ENCODE data around the gene CCDC106. TPM values are rescaled to one million over a fixed set of nuclear protein-coding genes. Genes with fewer than 3 reads are reported as not detected.
A peak's percentile ranks its signal among the peaks of the same experiment; 100 is the strongest.

The CCDC106 gene
- total RNA-seq, 1 donor from 2014 or later: 9.4 TPM

GRCh38 chr19:55649268-55650125 is 1.5 kb downstream of the CCDC106 start:
- no peak for FAIRE-seq

GRCh38 chr19:55650126-55650557 is 2.1 kb downstream of the CCDC106 start:
- FAIRE-seq: no peak
- DNase-seq (ENCODE audit: low spot score in 2 of 2): no peak

More at GRCh38 chr19:55649268-55650125, 1.5 kb downstream of the CCDC106 start:
- no peak for DNase-seq (ENCODE audit: low spot score in 2 of 2)

GRCh38 chr19:55650602-55651230 is 2.7 kb downstream of the CCDC106 start:
- DNase-seq (ENCODE audit: low spot score in 2 of 2) (no peak), FAIRE-seq (no peak)

DNA sequence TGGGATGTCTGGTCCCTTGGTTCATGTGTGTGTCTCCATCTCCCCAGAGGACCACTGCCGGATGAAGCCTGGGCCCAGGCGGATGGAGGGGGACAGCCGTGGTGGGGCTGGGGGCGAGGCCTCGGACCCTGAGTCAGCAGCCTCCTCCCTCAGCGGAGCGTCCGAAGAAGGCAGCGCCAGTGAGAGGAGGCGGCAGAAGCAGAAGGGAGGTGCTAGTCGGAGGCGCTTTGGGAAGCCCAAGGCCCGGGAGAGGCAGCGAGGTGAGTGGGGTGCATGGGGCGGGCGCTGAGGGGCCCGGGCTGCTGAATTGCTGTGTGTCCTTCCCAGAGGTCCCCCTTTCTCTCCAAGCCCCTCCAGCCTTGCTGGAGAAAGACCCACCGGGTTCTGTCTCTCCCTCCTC is 3.2 kb downstream of the CCDC106 start:
- FAIRE-seq (no peak), DNase-seq (ENCODE audit: low spot score in 2 of 2) (no peak)

DNA sequence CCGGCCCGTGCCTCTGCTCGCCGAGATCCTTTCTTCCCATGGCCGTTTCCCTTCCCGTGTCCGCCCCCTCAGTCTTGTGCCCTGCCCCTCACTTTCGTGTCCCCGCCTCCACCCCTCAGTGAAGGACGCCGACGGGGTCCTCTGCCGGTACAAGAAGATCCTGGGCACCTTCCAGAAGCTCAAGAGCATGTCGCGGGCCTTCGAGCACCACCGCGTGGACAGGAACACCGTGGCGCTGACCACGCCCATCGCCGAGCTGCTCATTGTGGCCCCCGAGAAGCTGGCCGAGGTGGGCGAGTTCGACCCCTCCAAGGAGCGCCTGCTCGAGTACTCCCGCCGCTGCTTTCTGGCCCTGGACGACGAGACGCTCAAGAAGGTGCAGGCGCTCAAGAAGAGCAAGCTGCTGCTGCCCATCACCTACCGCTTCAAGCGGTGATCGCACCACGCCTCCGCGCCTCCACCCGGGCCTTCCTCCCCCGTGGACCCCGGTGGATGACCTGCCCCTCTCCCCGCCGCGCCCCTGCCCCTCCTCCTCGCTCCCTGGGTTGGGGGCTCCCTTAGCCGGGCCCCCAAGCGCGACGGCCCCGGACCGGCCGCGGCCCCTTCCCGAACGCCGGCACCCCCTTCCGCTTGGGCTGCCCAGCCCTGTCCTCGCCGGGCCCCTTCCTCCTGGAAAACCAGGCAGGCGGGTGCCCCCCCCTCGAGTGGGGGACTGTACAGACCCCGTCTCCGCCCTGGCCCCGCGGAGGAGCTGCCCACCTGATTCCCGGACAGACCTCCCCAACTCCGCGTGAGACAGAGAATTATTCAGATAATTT is 4.5 kb downstream of the CCDC106 start:
- FAIRE-seq: no peak
- no peak for DNase-seq (ENCODE audit: low spot score in 2 of 2)

DNA sequence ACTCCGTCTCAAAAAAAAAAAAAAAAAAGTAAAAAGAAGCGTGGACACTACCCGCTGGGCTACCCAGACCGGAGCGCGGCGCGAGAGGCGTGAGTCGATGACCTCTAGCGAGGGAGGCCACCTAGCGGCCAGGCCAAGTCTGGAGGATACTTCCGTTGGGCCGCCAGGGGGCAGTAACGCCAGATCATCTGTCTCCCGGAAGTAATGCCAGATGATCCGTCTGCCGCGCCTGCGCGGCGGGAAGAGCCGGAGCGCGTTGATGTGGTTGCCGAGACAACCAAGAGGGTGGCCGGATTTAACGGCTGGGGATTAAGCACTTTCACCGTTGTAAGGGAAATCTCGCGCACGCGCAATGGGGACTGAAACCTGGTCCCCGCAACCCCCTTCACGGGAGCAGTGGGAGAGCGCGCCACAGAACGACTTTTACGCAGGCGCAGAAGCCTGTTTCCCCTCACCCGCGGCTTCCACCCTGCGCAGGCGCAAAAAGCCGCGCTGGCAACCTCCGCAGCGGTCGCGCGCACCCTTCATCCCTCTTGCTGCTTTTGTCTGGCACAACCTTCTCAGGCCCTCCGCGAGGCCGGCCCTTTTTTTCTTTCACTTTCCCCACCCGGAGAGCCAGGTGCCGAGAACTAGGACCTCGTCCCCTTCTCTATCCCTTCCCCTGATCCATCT is 5.8 kb downstream of the CCDC106 start:
- FAIRE-seq (no peak), DNase-seq (ENCODE audit: low spot score in 2 of 2) (peak; percentile 93 to 97)

- peak; percentile 91 for DNase-seq (ENCODE audit: low spot score in 2 of 2)
- peak; percentile 89 for FAIRE-seq
Measured at GRCh38 chr19:55654323-55654867, 6.4 kb downstream of the CCDC106 start.

DNA sequence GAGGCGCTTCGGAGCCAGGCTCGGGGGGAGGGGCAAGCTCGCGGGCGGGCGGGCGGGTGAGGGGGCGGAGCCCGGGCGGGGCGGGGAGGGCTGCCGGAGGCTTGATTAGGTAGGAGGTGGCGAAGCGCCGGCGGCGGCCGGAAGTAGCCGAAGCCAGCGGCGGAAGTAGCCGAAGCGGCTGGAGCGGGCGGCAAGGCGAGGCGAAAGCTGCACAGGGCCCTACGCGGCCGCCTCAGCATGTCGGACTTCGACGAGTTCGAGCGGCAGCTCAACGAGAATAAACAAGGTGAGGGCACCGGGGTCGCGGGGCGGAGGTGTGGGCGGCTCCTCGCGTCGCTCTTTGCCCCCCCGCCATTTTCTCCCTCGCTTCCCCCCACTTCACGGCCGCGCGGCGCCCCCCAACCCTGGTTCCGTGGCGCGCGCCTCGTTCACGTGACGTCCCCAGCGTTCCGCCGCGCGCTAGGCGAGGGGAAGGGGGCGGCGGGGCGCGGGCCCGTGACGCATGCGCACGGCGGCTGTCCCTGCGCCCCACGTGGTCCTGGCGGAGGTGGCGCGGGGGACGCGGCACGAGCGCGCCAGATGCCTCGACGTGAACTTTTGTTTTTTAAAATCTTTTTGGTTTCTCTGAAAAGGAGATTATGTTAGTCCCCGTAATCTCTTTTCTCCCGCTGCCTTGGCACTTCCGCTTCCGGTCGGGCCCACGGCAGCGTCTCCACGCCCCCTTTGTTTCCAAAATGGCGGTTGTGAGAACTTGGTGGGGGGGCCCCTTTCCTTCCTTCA is 7.0 kb downstream of the CCDC106 start, which contains the start of gene U2AF2:
Gene U2AF2 (plus strand): TSS at position 168 of the 780 bp plus-strand sequence. CDS start 70 bp downstream, at position 238.
- DNase-seq (ENCODE audit: low spot score in 2 of 2) (peak; percentile 97 to 99), FAIRE-seq (no peak)

DNA sequence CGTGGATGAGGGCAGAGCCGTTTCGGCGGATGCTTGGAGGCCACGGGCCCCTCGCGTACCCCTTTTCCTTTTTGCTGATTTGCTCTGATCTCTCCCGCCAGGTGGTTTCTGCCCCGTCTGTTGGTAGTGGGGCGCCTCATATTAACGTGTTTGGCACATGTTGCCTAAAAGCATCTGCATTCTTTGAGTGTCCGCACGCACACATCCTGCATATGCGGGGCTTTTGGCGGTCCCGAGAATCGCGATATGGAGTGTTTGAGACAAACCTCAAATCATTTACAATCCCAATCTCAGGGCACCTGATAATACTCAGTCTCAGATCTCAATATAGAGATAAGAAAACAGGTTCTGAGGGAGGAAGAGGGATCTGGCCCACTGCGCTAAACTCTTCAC is 7.6 kb downstream of the CCDC106 start:
- FAIRE-seq (no peak), DNase-seq (ENCODE audit: low spot score in 2 of 2) (no peak)

- no peak for DNase-seq (ENCODE audit: low spot score in 2 of 2)
- no peak for FAIRE-seq
Measured at GRCh38 chr19:55656552-55656951, 8.5 kb downstream of the CCDC106 start.

- no peak for FAIRE-seq
- DNase-seq (ENCODE audit: low spot score in 2 of 2): no peak
Measured at GRCh38 chr19:55656988-55657747, 9.2 kb downstream of the CCDC106 start.

- no peak for DNase-seq (ENCODE audit: low spot score in 2 of 2)
- FAIRE-seq: no peak
Measured at GRCh38 chr19:55658846-55659459, 10.9 kb downstream of the CCDC106 start.

- no peak for DNase-seq (ENCODE audit: low spot score in 2 of 2)
- no peak for FAIRE-seq
Measured at GRCh38 chr19:55659822-55660221, 11.8 kb downstream of the CCDC106 start.

- no peak for DNase-seq (ENCODE audit: low spot score in 2 of 2)
- no peak for FAIRE-seq
Measured at GRCh38 chr19:55660404-55660803, 12.4 kb downstream of the CCDC106 start.

DNA sequence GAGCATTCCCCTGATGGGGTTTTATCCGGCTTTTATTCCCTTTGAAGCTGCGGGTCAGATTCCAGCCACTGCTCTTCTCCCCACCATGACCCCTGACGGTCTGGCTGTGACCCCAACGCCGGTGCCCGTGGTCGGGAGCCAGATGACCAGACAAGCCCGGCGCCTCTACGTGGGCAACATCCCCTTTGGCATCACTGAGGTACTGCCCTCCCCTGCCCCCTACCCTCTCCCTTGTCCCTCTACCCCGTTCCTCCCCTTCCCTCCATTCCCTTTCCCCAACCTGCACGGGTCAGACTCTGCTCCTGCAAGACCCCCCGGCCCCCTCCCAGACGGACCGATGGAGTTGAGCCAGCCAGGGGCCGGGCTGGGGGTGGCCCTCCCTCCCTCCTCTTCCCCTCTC is 13.0 kb downstream of the CCDC106 start:
- FAIRE-seq: no peak
- no peak for DNase-seq (ENCODE audit: low spot score in 2 of 2)

GRCh38 chr19:55661826-55662225 is 13.8 kb downstream of the CCDC106 start:
- FAIRE-seq: no peak
- DNase-seq (ENCODE audit: low spot score in 2 of 2): no peak

DNA sequence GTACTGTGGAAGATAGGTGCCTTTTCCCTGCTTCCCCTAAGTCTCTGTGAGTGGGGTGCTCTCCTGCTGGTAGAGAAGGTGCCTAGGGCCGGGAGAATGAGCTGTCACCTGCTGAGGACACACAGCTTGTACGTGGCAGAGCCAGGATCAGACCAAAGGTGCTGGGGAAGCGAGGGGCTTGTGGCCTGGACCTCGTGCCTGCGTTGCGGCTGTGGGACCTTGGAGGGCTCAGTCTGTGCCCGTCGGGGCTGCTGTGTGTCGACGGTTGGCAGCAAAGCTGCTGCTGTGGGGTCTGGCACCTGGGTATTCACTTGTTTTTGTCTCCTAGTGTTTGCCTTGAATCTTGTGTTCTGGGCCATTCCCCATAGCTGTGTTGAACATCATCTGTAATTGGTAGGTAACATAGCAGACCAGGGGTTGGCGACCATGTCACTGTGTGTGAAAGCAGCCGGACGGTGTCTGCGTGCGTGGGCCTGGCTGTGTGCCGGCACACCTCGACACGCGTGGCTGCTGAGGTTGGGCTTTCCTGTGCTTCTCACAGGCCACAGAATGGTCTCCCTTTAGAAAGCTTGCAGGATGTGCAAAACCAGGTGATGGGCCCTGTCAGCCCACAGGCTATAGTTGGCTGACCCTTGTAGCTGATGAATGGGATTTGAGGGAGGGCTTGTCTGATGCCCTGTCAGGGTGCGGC is 16.0 kb downstream of the CCDC106 start:
- no peak for FAIRE-seq
- DNase-seq (ENCODE audit: low spot score in 2 of 2): no peak
